Bronchial epithelial cell (primary cell): Measurements from ENCODE around the gene RYR2. TPM values are rescaled to one million over a fixed set of nuclear protein-coding genes. Genes with fewer than 3 reads are reported as not detected.

Experiments used
- DNase-seq: peaks from one replicate; pipeline ENCODE4 v3.0.0-alpha.2; 2010; ENCODE audit warnings: low read depth
- FAIRE-seq: peaks from 2 replicates; lab custom pipeline; 2011; peaks lifted over from hg19 to GRCh38; lab: Jason Lieb, UNC
- H3K27me3 ChIP-seq: 2 replicates; pipeline ENCODE4 v1.5.1; 2011; ENCODE audit warnings: low read length; ENCODE audit not compliant: control insufficient read depth, insufficient read depth
- H3K36me3 ChIP-seq: 2 replicates; pipeline ENCODE4 v1.5.1; 2011; ENCODE audit warnings: low read length; ENCODE audit not compliant: control insufficient read depth, insufficient read depth
- H3K4me3 ChIP-seq: 2 replicates; pipeline ENCODE4 v1.5.1; 2011; ENCODE audit warnings: mild to moderate bottlenecking, low read depth, low read length, control low read depth
- total RNA-seq: library from RNA; depleted of rRNA; stranded (reverse); fragments of >200 nt; gene quantifications from 2 replicates; pipeline ENCODE4 v1.2.1, GENCODE V29; 2014
- TF ChIP-seq, protein P1 (sequence below): IDR thresholded peaks from 2 replicates; pipeline ENCODE4 v1.5.1; 2011; ENCODE audit warnings: mild to moderate bottlenecking, moderate library complexity, low read length, control low read depth, inconsistent platforms; ENCODE audit not compliant: insufficient read depth, severe bottlenecking

RYR2 gene
- total RNA-seq, 1 donor from 2014 or later, result not detected

DNA sequence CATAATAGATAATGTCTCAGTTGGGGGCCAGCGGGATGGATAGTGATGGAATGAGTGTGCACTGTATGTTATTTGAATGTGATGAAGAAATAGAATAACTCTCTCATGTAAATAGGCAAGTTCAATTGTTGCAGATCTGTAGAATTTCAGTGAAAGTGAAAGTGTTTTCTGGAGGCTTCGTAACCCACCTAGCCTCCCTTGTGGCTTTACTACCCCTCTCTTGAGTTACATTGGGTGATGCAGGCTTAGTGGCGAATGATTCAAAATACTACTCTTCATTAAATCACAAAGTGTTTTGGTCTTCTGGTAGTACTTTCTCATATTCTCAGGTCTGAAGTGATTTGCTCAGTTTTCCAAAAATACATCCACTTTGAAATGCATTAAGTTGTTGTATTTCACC, 436.9 kb downstream of the RYR2 start:
- no peak for DNase-seq
- Histone ChIP-seq H3K27me3 (no peaks in the 10 kb centered on the region), H3K4me3 (no peak overlapping the region), H3K36me3 (no peaks in the 10 kb centered on the region)
- no peak for FAIRE-seq
- TF ChIP-seq, protein P1, sequence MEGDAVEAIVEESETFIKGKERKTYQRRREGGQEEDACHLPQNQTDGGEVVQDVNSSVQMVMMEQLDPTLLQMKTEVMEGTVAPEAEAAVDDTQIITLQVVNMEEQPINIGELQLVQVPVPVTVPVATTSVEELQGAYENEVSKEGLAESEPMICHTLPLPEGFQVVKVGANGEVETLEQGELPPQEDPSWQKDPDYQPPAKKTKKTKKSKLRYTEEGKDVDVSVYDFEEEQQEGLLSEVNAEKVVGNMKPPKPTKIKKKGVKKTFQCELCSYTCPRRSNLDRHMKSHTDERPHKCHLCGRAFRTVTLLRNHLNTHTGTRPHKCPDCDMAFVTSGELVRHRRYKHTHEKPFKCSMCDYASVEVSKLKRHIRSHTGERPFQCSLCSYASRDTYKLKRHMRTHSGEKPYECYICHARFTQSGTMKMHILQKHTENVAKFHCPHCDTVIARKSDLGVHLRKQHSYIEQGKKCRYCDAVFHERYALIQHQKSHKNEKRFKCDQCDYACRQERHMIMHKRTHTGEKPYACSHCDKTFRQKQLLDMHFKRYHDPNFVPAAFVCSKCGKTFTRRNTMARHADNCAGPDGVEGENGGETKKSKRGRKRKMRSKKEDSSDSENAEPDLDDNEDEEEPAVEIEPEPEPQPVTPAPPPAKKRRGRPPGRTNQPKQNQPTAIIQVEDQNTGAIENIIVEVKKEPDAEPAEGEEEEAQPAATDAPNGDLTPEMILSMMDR, result no peak

DNA sequence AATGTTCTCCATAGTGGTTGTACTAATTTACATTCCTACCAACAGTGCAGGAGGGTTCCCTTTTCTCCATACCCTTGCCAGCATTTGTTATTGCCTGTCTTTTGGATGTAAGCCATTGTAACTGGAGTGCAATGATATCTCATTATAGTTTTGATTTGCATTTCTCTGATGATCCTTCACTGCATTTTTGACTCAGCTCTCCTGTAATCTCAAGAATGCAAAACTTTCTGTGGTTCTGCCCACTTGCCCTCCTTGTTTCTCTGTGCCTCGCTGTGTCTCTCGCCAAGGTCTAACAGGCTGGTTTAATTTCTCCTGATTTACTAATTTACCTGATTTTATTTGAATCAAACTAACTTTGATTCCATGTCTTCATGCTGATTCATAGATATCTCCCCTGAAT, 440.8 kb downstream of the RYR2 start:
- no peaks in the 10 kb centered on the region for H3K27me3 ChIP-seq

DNA sequence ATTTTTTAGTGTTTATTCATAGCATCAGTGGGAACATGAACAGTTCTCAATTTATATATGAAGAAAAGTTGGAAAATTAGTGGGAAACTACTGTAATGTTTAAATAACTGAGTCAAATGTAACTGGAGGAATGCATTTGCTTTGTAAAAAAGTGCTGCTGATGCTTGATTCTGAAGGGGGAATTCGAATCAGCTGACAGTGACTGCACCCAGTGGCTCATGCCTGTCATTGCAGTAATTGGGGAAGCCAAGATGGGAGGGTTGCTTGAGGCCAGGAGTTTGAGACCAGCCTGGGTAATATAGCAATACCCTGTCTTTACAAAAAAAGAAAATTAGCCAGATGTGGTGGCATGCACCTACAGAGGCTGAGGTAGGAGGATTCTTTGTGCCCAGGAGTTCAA, 450.4 kb downstream of the RYR2 start:
- H3K4me3 ChIP-seq, result no peak overlapping the region
- FAIRE-seq (no peak), DNase-seq (no peak)
- no peaks in the 10 kb centered on the region for H3K36me3 ChIP-seq
- TF ChIP-seq, protein P1, result no peak
- H3K27me3 ChIP-seq, result no peaks in the 10 kb centered on the region

More for the DNA sequence above, 440.8 kb downstream of the RYR2 start:
- H3K36me3 ChIP-seq, result no peaks in the 10 kb centered on the region
- DNase-seq (no peak), FAIRE-seq (no peak)
- no peak overlapping the region for H3K4me3 ChIP-seq
- TF ChIP-seq, protein P1, result no peak

DNA sequence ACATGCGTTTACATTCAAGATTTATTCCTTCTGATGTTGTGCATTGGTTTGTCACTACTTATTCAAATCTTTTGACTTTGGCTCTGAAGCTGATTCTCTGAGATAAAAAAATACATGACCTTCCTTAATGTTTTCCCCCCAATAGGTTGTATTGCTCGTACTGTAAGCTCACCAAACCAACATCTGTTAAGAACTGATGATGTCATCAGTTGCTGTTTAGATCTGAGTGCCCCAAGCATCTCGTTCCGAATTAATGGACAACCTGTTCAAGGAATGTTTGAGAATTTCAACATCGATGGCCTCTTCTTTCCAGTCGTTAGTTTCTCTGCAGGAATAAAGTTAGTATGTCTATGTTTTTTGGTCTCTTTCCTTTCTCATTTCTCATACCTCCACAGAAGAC, 458.6 kb downstream of the RYR2 start:
- Histone ChIP-seq H3K4me3 (no peak overlapping the region), H3K36me3 (no peaks in the 10 kb centered on the region), H3K27me3 (no peaks in the 10 kb centered on the region)
- TF ChIP-seq, protein P1, result no peak
- no peak for FAIRE-seq
- DNase-seq, result no peak

DNA sequence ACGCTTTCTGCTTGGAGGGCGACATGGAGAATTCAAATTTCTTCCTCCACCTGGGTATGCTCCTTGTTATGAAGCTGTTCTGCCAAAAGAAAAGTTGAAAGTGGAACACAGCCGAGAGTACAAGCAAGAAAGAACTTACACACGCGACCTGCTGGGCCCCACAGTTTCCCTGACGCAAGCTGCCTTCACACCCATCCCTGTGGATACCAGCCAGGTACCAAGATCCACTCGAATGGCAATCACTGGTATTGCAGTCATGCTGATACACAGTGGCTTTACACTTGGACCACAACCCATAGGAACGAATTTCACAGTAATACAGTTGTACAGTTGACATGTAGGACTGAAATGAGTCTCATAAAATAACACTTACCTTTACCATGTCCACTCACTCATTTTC, 461.3 kb downstream of the RYR2 start:
- FAIRE-seq, result no peak
- TF ChIP-seq, protein P1, result no peak
- Histone ChIP-seq H3K27me3 (no peaks in the 10 kb centered on the region), H3K4me3 (no peak overlapping the region), H3K36me3 (no peaks in the 10 kb centered on the region)
- no peak for DNase-seq

DNA sequence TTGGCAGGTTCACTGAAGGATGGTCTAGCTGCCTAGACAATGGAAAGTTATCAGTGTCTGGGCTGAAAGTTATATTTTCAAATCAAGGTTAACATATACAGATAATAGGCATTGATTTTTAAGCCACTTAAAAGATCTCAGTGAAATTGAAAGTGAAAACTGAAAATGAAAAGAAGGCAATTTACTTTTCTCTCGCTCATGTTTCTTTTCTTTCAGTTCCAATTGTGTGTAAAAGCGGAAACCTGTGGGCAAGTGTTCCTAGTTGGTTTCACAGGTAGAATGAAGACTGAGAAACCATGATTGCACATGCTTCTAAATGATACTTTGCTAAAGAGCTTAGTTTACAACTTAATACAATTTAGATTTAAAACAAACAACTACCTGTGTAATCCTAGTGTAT, 465.0 kb downstream of the RYR2 start:
- DNase-seq, result no peak
- TF ChIP-seq, protein P1, result no peak
- no peaks in the 10 kb centered on the region for H3K27me3 ChIP-seq
- no peak for FAIRE-seq
- H3K4me3 ChIP-seq, result no peak overlapping the region
- no peaks in the 10 kb centered on the region for H3K36me3 ChIP-seq
